Epithelial cell of proximal tubule (primary cell): ENCODE measurements around the gene AHNAK2. TPM values are rescaled to one million over a fixed set of nuclear protein-coding genes. Genes with fewer than 3 reads are reported as not detected.

Experiments used
- DNase-seq: peaks from one replicate; pipeline ENCODE4 v3.0.0-alpha.2; 2011; ENCODE audit warnings: low read depth
- H3K4me3 ChIP-seq: 2 replicates; pipeline ENCODE4 v1.5.1; 2011; ENCODE audit warnings: low read depth, mild to moderate bottlenecking, low read length
- CTCF ChIP-seq: conservative IDR thresholded peaks from 2 replicates; pipeline ENCODE4 v1.5.1; 2012; ENCODE audit warnings: low read depth, mild to moderate bottlenecking, low read length
- total RNA-seq: library from RNA; depleted of rRNA; stranded (reverse); fragments of >200 nt; gene quantifications from 2 replicates; pipeline ENCODE4 v1.2.3, GENCODE V29; 2015

The AHNAK2 gene
- total RNA-seq, 1 donor from 2014 or later, result 20.8 TPM

DNA sequence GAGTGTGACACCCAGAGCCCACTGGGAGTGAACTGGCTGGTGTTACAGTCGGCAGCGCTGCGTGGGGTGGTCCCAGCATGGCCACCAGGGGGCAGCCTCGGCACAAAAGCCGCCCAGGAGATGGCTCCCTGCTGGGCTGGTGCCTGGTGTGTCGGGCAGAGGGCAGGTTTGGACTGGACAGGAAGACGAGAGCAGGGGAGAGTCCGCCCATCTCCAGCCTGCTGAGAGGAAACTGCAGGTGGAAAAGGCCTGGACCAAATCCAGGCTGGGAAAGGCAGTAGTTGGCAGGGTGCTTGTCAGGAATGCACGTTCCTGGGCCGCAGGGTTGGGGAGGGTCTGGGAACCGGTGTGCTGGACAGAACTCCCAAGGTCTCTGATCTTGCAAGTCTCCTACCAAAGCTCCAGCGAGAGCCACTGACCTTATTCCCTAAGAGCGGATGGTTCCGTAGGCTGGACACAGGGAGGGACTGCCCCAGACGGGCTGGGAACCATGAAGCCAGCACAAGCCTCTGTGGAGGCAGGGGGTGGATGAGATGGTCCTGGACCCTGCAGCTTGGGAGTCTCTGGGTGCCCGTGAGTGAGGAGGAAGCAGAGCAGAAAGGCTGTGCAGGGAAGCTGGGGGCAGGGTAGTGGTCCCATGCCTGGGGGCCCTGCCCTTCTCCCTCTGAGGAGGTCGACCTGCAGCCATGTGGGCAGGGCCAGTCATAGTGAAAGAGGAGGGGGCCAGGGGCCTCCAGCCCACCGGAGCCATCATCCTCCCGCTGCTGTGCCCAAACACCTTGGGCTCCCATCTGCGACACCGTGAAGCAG, 1.8 kb downstream of the AHNAK2 start:
- no peak for DNase-seq
- peak overlapping the region; percentile 87 for H3K4me3 ChIP-seq
- TF ChIP-seq CTCF, result peak; percentile 86

DNA sequence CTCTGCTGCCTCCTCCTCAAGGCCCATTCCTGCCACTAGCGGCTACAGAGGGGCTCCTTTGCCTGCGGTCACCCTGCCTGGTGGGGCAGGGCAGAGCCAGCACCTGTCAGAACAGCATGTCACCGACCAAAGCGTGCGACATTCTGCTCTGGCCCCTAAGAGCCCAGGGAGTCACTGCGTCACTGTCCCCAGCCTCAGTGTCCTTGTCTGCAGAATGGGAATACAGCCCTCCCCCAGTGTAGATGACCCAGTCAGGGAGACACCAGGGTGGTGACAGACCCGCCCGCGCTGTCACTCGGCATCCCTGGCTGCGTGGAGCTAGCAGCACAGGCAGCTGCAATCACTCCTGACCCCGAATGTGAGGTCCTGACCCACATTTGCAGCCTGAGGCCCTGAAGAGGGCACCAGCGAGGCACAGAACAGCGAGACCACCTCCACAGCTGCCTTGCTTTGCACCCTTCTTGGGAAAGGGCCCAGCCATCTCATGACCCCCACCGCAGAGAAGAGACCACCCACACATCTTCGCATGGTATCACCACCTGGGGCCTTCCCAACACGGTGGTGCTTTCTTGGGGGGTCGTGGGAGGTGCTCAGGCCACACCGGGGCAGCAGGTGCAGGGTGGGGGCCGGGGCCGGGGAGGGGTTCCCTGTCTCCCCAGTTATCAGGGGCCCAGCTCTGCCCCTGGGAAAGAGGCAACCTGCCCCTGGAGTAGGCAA, 2.5 kb downstream of the AHNAK2 start:
- DNase-seq, result no peak
- TF ChIP-seq CTCF, result peak; percentile 17
- peak overlapping the region; percentile 87 for H3K4me3 ChIP-seq

DNA sequence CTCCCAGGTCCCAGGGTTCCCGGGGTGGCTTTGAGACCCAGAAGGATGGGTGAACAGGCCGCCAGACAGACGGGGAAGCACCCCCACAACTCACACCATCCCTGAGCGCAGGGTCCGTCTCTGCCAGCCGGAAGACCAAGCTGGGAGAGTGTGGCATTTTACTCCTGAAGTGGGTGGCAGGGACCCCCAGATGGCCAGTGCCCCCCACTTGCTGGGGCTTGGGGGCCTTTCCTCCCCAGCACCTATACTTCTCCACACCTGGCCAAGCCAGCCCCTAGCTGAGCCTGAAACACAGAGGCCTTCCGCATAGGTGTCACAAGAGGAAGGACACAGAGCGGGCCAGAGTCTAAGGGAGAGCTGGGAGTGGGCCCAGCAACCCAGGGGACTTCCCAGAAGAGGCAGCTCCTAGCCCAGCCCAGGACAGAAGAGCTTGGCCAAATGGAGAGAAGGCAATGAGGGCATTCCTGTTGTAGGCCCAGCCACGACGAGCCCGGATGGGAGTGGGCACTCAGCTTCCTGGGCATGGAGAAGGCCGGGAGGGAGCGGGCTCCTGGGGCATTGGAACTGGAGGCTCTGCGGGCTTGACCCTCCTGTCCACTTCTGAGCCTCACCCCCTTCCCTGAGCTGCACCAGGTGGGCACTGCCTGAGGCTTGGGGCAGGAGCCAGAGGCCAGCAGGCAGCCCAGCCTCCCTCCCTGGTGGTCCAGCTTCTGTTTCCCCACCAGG, 3.3 kb downstream of the AHNAK2 start:
- DNase-seq, result no peak
- no peak overlapping the region for H3K4me3 ChIP-seq
- no peak for TF ChIP-seq CTCF

GRCh38 chr14:104974146-104974541, 4.0 kb downstream of the AHNAK2 start:
- no peak overlapping the region for H3K4me3 ChIP-seq
- DNase-seq, result no peak
- no peak for TF ChIP-seq CTCF

GRCh38 chr14:104973385-104974145, 4.6 kb downstream of the AHNAK2 start:
- no peak for DNase-seq
- no peak for TF ChIP-seq CTCF
- H3K4me3 ChIP-seq, result peak overlapping the region; percentile 21

- peak overlapping the region; percentile 21 for H3K4me3 ChIP-seq
- no peak for TF ChIP-seq CTCF
- peak; percentile 79 for DNase-seq
Observed at GRCh38 chr14:104973135-104973384, 5.1 kb downstream of the AHNAK2 start.
